ENCODE results near the gene BCAS1.

GRCh38 chr20:53919886-53920285, 150.5 kb downstream of the BCAS1 start:
- TF ChIP-seq TCF7L2 (IDR thresholded peaks at IDR 0.05; ENCODE audit: low read depth, low read length), result no peak
- TF ChIP-seq, protein P1, sequence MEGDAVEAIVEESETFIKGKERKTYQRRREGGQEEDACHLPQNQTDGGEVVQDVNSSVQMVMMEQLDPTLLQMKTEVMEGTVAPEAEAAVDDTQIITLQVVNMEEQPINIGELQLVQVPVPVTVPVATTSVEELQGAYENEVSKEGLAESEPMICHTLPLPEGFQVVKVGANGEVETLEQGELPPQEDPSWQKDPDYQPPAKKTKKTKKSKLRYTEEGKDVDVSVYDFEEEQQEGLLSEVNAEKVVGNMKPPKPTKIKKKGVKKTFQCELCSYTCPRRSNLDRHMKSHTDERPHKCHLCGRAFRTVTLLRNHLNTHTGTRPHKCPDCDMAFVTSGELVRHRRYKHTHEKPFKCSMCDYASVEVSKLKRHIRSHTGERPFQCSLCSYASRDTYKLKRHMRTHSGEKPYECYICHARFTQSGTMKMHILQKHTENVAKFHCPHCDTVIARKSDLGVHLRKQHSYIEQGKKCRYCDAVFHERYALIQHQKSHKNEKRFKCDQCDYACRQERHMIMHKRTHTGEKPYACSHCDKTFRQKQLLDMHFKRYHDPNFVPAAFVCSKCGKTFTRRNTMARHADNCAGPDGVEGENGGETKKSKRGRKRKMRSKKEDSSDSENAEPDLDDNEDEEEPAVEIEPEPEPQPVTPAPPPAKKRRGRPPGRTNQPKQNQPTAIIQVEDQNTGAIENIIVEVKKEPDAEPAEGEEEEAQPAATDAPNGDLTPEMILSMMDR (IDR thresholded peaks at IDR 0.05), result no peak
- no peak for TF ChIP-seq POLR2AphosphoS5 (IDR thresholded peaks at IDR 0.05; ENCODE audit: low read depth, low read length)
- TF ChIP-seq, protein P2, sequence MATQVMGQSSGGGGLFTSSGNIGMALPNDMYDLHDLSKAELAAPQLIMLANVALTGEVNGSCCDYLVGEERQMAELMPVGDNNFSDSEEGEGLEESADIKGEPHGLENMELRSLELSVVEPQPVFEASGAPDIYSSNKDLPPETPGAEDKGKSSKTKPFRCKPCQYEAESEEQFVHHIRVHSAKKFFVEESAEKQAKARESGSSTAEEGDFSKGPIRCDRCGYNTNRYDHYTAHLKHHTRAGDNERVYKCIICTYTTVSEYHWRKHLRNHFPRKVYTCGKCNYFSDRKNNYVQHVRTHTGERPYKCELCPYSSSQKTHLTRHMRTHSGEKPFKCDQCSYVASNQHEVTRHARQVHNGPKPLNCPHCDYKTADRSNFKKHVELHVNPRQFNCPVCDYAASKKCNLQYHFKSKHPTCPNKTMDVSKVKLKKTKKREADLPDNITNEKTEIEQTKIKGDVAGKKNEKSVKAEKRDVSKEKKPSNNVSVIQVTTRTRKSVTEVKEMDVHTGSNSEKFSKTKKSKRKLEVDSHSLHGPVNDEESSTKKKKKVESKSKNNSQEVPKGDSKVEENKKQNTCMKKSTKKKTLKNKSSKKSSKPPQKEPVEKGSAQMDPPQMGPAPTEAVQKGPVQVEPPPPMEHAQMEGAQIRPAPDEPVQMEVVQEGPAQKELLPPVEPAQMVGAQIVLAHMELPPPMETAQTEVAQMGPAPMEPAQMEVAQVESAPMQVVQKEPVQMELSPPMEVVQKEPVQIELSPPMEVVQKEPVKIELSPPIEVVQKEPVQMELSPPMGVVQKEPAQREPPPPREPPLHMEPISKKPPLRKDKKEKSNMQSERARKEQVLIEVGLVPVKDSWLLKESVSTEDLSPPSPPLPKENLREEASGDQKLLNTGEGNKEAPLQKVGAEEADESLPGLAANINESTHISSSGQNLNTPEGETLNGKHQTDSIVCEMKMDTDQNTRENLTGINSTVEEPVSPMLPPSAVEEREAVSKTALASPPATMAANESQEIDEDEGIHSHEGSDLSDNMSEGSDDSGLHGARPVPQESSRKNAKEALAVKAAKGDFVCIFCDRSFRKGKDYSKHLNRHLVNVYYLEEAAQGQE (IDR thresholded peaks at IDR 0.05; ENCODE audit: insufficient read depth in 1 of 2, low read depth in 2 of 2, low read length in 1 of 2), result no peak
- no peak for TF ChIP-seq SIN3A (IDR thresholded peaks at IDR 0.05; ENCODE audit: borderline replicate concordance, insufficient read depth, low read depth, low read length)

All from Panc1 (cell line).